SK-N-SH (cell line): Measurements from ENCODE around the gene DPPA2. TPM values are rescaled to one million over a fixed set of nuclear protein-coding genes. Genes with fewer than 3 reads are reported as not detected.

Experiments
- CTCF ChIA-PET: fragments of 300-600, 350-600 bp; formaldehyde crosslinking; extraction: SDS; loops from one replicate; lab custom pipeline; 2021; lab: Yijun Ruan, JAX
- POLR2A ChIA-PET: fragments of 350-600 bp; sonication (Branson Sonifier 250); formaldehyde crosslinking; extraction: SDS; loops from one replicate; lab custom pipeline; 2020; ENCODE audit warnings: antibody characterized with exemption, inconsistent platforms; lab: Yijun Ruan, JAX
- DNase-seq: peaks from one replicate; pipeline ENCODE4 v3.0.0; 2012
- H2AFZ ChIP-seq: fragments of 200-600 bp; sonication (generic); 2 replicates; pipeline ENCODE4 v1.8.1; 2016; ENCODE audit warnings: antibody characterized with exemption, mild to moderate bottlenecking, low read depth
- H3F3A ChIP-seq: fragments of 200-600 bp; sonication (generic); replicated peaks from 2 replicates; pipeline ENCODE3; 2016; ENCODE audit warnings: antibody characterized with exemption, mild to moderate bottlenecking; ENCODE audit not compliant: insufficient read depth
- H3K27ac ChIP-seq, 2 experiments: fragments of 200-500 bp in 1 of 2; fragments of 200-600 bp in 1 of 2; sonication (Bioruptor generic) in 1 of 2; sonication (generic), shearing (Covaris generic) in 1 of 2; 2 replicates each; pipeline versions ENCODE4 v1.5.1 to v1.6.1; 2014 to 2016; ENCODE audit warnings: low read depth in 2 of 2, inconsistent platforms in 1 of 2, low read length in 1 of 2, mild to moderate bottlenecking in 1 of 2, mixed read lengths in 1 of 2
- H3K27me3 ChIP-seq: fragments of 200-600 bp; sonication (generic), shearing (Covaris generic); 2 replicates; pipeline ENCODE4 v1.6.1; 2016; ENCODE audit warnings: mixed run types; ENCODE audit not compliant: insufficient read depth
- H3K36me3 ChIP-seq, 2 experiments: fragments of 200-500 bp in 1 of 2; fragments of 200-600 bp in 1 of 2; sonication (Bioruptor generic) in 1 of 2; sonication (generic) in 1 of 2; replicated peaks in 1 of 2; 2 replicates each; pipeline versions ENCODE3 to v1.5.1; 2014 to 2016; ENCODE audit warnings: low read length in 1 of 2, mild to moderate bottlenecking in 1 of 2; ENCODE audit not compliant: insufficient read depth in 2 of 2, control insufficient read depth in 1 of 2
- H3K4me1 ChIP-seq, 2 experiments: fragments of 200-500 bp in 1 of 2; fragments of 200-600 bp in 1 of 2; sonication (Bioruptor generic) in 1 of 2; sonication (generic), shearing (Covaris generic) in 1 of 2; 2 replicates each; pipeline versions ENCODE4 v1.5.1 to v1.6.1; 2014 to 2016; ENCODE audit warnings: low read depth in 1 of 2, low read length in 1 of 2, mixed run types in 1 of 2; ENCODE audit not compliant: insufficient read depth in 2 of 2, control insufficient read depth in 1 of 2
- H3K4me2 ChIP-seq: fragments of 200-600 bp; sonication (generic), shearing (Covaris generic); 2 replicates; pipeline ENCODE4 v1.6.1; 2017; ENCODE audit warnings: mixed run types
- H3K4me3 ChIP-seq, 2 experiments: fragments of 200-500 bp in 1 of 2; fragments of 200-600 bp in 1 of 2; sonication (Bioruptor generic) in 1 of 2; sonication (generic), shearing (Covaris generic) in 1 of 2; 2 replicates each; pipeline versions ENCODE4 v1.5.1 to v1.8.1; 2014 to 2016; ENCODE audit warnings: low read depth in 2 of 2, inconsistent platforms in 1 of 2, low read length in 1 of 2, mild to moderate bottlenecking in 1 of 2, mixed read lengths in 1 of 2, moderate library complexity in 1 of 2
- H3K79me2 ChIP-seq: fragments of 200-600 bp; sonication (generic); 2 replicates; pipeline ENCODE4 v1.8.1; 2017; ENCODE audit warnings: mild to moderate bottlenecking; ENCODE audit not compliant: insufficient read depth
- H3K9ac ChIP-seq: fragments of 200-600 bp; sonication (generic); 2 replicates; pipeline ENCODE4 v1.6.1; 2017; ENCODE audit warnings: mixed run types
- H3K9me2 ChIP-seq: fragments of 200-600 bp; sonication (generic); 2 replicates; pipeline ENCODE4 v1.6.1; 2017; ENCODE audit warnings: mixed run types
- H3K9me3 ChIP-seq: fragments of 200-600 bp; sonication (generic); 2 replicates; pipeline ENCODE4 v1.6.1; 2017; ENCODE audit warnings: mixed run types, mild to moderate bottlenecking, moderate library complexity
- H4K20me1 ChIP-seq: fragments of 200-600 bp; sonication (generic); 2 replicates; pipeline ENCODE4 v1.6.1; 2017; ENCODE audit warnings: mild to moderate bottlenecking, mixed run types; ENCODE audit not compliant: insufficient read depth
- EZH2phosphoT487 ChIP-seq: fragments of 200-600 bp; sonication (generic); IDR thresholded peaks from 2 replicates; pipeline ENCODE4 v1.6.1; 2017; ENCODE audit warnings: low read depth, mixed run types, mild to moderate bottlenecking, antibody characterized with exemption, moderate library complexity, borderline replicate concordance
- FOXJ3 ChIP-seq: sonication (generic); formaldehyde crosslinking; IDR thresholded peaks from 2 replicates; pipeline ENCODE4 v1.5.1; 2020; ENCODE audit warnings: mild to moderate bottlenecking, missing genetic modification reagents
- GABPA ChIP-seq: IDR thresholded peaks from 2 replicates; pipeline ENCODE4 v1.4.0; 2012; ENCODE audit warnings: low read depth, mild to moderate bottlenecking
- GATA2 ChIP-seq: sonication (generic); formaldehyde crosslinking; IDR thresholded peaks from 2 replicates; pipeline ENCODE4 v1.5.0; 2020; ENCODE audit warnings: mild to moderate bottlenecking, missing genetic modification reagents
- NRF1 ChIP-seq: IDR thresholded peaks from 2 replicates; pipeline ENCODE4 v1.6.1; 2012; ENCODE audit warnings: low read depth, mild to moderate bottlenecking, low read length
- POLR2AphosphoS5 ChIP-seq: IDR thresholded peaks from 2 replicates; pipeline ENCODE4 v1.6.1; 2012; ENCODE audit warnings: low read depth, low read length
- RCOR1 ChIP-seq: fragments of 150-350 bp; IDR thresholded peaks from 2 replicates; pipeline ENCODE4 v1.6.1; 2017; ENCODE audit warnings: antibody characterized with exemption, low read length
- RXRA ChIP-seq: IDR thresholded peaks from 2 replicates; pipeline ENCODE4 v1.4.0; 2012; ENCODE audit warnings: low read depth, mild to moderate bottlenecking, borderline replicate concordance
- SIN3A ChIP-seq: IDR thresholded peaks from 2 replicates; pipeline ENCODE4 v1.6.1; 2012; ENCODE audit warnings: low read depth, mild to moderate bottlenecking, low read length, moderate library complexity, borderline replicate concordance
- SMC3 ChIP-seq: IDR thresholded peaks from 2 replicates; pipeline ENCODE4 v1.6.1; 2012; ENCODE audit warnings: low read depth, low read length, improper control_type of control experiment
- TAF1 ChIP-seq: IDR thresholded peaks from 2 replicates; pipeline ENCODE4 v1.6.1; 2012; ENCODE audit warnings: low read depth, mild to moderate bottlenecking, low read length, moderate library complexity, borderline replicate concordance
- TEAD4 ChIP-seq: IDR thresholded peaks from 2 replicates; pipeline ENCODE4 v1.4.0; 2012; ENCODE audit warnings: mild to moderate bottlenecking, borderline replicate concordance; ENCODE audit not compliant: insufficient read depth
- YY1 ChIP-seq: IDR thresholded peaks from 2 replicates; pipeline ENCODE4 v1.4.0; 2012; ENCODE audit warnings: low read depth, mild to moderate bottlenecking
- WGBS: methylation state at CpG from one replicate; pipeline ENCODE4 v1.1.6; 2017; ENCODE audit warnings: low lambda C conversion rate; 5-methylcytosine and 5-hydroxymethylcytosine counted together
- polyA plus RNA-seq, 3 experiments: library from polyadenylated mRNA; depleted of rRNA; stranded (reverse); fragments of >200 nt; gene quantifications; 2 replicates each; pipeline ENCODE4 v1.2.3, GENCODE V29; 2012
- TF ChIP-seq, protein P1 (sequence below): IDR thresholded peaks from 2 replicates; pipeline ENCODE4 v1.4.0; 2012; ENCODE audit warnings: low read depth, borderline replicate concordance
- TF ChIP-seq, protein P2 (sequence below): IDR thresholded peaks from 2 replicates; pipeline ENCODE4 v1.4.0; 2012; ENCODE audit warnings: low read depth, borderline replicate concordance
- TF ChIP-seq, protein P3 (sequence below): IDR thresholded peaks from 2 replicates; pipeline ENCODE4 v1.4.0; 2012; ENCODE audit warnings: low read depth
- TF ChIP-seq, protein P4 (sequence below): IDR thresholded peaks from 2 replicates; pipeline ENCODE4 v1.6.1; 2012; ENCODE audit warnings: mild to moderate bottlenecking, low read depth, low read length, moderate library complexity

The DPPA2 gene
- polyA plus RNA-seq, 1 of the 3 experiments (the other 2 are of a cell fraction): not detected

DNA sequence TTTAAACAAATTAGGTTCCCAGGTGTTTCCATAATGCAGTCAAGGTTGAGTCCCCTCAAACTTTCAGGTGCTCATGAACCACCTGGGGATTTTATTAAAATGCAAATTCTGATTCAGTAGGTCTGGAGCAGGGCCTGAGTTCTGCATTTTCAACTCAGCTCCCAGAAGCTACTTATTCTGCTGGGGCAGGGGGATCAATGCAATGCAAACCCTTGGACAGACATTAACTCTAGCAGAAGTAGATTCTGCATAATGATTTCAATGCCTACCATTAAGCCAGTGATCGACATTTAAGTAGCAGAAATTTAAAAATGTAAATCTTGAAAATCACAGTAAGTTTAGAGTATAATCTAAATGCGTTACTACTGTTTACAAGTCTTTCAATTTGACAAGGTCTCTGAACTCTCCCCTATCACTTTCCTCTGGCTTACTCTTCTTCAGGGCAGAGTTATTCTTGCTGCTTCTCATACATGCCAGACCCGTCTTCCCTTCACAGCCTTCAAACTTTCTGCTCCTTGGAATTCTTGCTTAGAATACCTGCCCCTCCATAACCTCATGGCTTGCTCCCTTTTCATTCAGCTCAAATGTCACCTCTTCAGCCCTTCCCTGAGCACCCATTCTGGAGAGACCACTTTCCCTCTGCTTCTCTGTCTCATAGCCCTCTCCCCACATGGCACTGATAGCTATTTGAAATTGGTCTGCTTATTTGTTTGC lies 40.3 kb upstream of the DPPA2 start:
- Histone ChIP-seq H3K9me2 (no peaks in the 10 kb centered on the region), H3K36me3 (no peaks in the 10 kb centered on the region), H3K79me2 (no peaks in the 10 kb centered on the region), H3K4me3 (no peak overlapping the region), H3K27ac (no peak overlapping the region), H2AFZ (no peak overlapping the region), H3K4me1 (no peaks in the 10 kb centered on the region), H3K27me3 (no peaks in the 10 kb centered on the region), H3K4me2 (no peak overlapping the region), H4K20me1 (no peaks in the 10 kb centered on the region), H3F3A (no peaks in the 10 kb centered on the region), H3K9ac (no peak overlapping the region), H3K9me3 (no peaks in the 10 kb centered on the region)
- no peak for DNase-seq
- ChIA-PET POLR2A (no interaction called here), CTCF (interaction anchor here (0.8 to 0.9 kb wide), 2 partner anchors 12 to 91 kb away, joined by 3 read pairs; no protein-coding TSS in a partner anchor)
- WGBS: 42% methylated on average over 3 of the region's 3 CpGs
- no peak for TF ChIP-seq GABPA
- no peak for TF ChIP-seq TEAD4
- TF ChIP-seq EZH2phosphoT487: no peak

DNA sequence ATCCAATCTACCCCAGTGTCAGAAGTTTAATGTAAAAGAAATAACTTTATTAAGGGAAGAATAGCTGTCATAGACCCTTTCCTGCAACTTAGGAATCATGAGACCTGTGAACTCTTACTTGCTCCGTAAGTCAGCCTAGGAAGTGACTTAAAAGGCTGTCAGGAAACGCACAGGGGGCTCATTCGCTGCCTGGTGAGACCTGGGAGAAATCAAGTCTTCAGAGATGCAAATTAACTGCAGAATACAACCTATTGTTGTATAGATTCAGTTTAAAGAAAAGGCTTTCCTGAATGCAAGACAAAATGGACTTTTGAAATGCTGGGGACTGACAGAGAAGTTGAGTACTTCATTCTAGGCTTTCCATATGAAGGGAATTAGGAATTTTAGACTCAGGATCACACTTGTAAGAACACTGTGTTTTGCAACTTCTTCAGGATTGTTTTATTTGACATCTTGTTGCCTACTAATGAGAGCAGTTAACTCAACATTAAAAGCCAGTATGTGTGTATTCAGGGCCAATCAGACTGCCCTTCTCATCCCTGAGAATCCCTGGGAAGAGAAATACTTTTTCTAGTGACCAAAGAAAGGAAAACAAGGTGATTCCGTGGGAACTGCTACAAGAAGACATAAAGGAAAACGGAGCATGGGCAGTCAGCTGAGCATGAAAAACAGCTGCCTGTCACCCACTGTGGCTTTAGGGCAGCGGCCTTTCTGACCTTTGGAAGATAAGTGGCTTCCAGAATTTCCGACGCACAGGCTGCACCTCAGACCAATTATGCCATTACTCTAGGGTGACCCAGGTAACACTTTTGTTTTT lies 39.5 kb upstream of the DPPA2 start:
- Histone ChIP-seq H3K79me2 (no peaks in the 10 kb centered on the region), H3K27ac (no peak overlapping the region), H3K27me3 (no peaks in the 10 kb centered on the region), H3K9me3 (no peaks in the 10 kb centered on the region), H3K4me2 (no peak overlapping the region), H3K9ac (no peak overlapping the region), H3K36me3 (no peaks in the 10 kb centered on the region), H3K4me3 (no peak overlapping the region), H3K4me1 (no peaks in the 10 kb centered on the region), H3F3A (no peaks in the 10 kb centered on the region), H2AFZ (no peak overlapping the region), H3K9me2 (no peaks in the 10 kb centered on the region), H4K20me1 (no peaks in the 10 kb centered on the region)
- ChIA-PET CTCF (interaction anchor here (0.8 kb wide), 1 partner anchor 91 kb away, joined by 3 read pairs; no protein-coding TSS in a partner anchor), POLR2A (no interaction called here)
- WGBS: 61% methylated on average over 8 of the region's 8 CpGs
- no peak for DNase-seq
- TF ChIP-seq POLR2AphosphoS5 (no peak), RCOR1 (no peak), FOXJ3 (CRISPR knock-in tag) (no peak), YY1 (no peak), NRF1 (no peak), SMC3 (no peak), EZH2phosphoT487 (no peak), RXRA (no peak), TEAD4 (no peak), SIN3A (no peak), GATA2 (CRISPR knock-in tag) (no peak), TAF1 (no peak)
- TF ChIP-seq, protein P1, sequence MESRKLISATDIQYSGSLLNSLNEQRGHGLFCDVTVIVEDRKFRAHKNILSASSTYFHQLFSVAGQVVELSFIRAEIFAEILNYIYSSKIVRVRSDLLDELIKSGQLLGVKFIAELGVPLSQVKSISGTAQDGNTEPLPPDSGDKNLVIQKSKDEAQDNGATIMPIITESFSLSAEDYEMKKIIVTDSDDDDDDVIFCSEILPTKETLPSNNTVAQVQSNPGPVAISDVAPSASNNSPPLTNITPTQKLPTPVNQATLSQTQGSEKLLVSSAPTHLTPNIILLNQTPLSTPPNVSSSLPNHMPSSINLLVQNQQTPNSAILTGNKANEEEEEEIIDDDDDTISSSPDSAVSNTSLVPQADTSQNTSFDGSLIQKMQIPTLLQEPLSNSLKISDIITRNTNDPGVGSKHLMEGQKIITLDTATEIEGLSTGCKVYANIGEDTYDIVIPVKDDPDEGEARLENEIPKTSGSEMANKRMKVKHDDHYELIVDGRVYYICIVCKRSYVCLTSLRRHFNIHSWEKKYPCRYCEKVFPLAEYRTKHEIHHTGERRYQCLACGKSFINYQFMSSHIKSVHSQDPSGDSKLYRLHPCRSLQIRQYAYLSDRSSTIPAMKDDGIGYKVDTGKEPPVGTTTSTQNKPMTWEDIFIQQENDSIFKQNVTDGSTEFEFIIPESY: no peak
- TF ChIP-seq, protein P2, sequence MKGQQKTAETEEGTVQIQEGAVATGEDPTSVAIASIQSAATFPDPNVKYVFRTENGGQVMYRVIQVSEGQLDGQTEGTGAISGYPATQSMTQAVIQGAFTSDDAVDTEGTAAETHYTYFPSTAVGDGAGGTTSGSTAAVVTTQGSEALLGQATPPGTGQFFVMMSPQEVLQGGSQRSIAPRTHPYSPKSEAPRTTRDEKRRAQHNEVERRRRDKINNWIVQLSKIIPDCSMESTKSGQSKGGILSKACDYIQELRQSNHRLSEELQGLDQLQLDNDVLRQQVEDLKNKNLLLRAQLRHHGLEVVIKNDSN: no peak
- TF ChIP-seq, protein P3, sequence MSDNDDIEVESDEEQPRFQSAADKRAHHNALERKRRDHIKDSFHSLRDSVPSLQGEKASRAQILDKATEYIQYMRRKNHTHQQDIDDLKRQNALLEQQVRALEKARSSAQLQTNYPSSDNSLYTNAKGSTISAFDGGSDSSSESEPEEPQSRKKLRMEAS: no peak
- TF ChIP-seq, protein P4, sequence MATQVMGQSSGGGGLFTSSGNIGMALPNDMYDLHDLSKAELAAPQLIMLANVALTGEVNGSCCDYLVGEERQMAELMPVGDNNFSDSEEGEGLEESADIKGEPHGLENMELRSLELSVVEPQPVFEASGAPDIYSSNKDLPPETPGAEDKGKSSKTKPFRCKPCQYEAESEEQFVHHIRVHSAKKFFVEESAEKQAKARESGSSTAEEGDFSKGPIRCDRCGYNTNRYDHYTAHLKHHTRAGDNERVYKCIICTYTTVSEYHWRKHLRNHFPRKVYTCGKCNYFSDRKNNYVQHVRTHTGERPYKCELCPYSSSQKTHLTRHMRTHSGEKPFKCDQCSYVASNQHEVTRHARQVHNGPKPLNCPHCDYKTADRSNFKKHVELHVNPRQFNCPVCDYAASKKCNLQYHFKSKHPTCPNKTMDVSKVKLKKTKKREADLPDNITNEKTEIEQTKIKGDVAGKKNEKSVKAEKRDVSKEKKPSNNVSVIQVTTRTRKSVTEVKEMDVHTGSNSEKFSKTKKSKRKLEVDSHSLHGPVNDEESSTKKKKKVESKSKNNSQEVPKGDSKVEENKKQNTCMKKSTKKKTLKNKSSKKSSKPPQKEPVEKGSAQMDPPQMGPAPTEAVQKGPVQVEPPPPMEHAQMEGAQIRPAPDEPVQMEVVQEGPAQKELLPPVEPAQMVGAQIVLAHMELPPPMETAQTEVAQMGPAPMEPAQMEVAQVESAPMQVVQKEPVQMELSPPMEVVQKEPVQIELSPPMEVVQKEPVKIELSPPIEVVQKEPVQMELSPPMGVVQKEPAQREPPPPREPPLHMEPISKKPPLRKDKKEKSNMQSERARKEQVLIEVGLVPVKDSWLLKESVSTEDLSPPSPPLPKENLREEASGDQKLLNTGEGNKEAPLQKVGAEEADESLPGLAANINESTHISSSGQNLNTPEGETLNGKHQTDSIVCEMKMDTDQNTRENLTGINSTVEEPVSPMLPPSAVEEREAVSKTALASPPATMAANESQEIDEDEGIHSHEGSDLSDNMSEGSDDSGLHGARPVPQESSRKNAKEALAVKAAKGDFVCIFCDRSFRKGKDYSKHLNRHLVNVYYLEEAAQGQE: no peak
